ENCODE data around the gene FAM234A.

Gene FAM234A

GRCh38 chr16:234468-235305, at the start of gene FAM234A:
Gene FAM234A (plus strand): TSS chr16:234821. CDS start chr16:254414, 19,593 bp downstream.
- peak; percentile 45 for TF ChIP-seq CTCF (conservative IDR thresholded peaks at IDR 0.05; ENCODE audit: low read length)
- DNase-seq (ENCODE audit: low read depth): peak; percentile 86

DNA sequence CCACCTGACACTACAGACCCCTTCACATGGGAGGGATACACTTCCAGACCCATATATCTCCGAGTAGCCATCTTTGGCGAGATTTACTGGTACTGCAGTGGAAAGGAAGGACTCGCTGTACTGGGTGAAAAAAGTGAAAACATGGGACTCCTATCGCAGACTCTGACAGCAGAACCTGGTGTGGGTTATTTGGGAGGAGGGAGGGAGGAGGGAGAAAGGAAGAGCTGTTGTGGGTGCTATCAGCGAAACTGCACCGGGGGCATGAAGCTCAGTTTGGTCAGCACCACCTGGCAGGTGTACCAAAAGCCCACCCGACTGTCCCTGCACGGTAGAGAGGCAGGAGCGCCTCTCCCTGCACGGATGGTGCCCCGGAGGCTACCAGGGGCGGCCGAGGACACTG, 49.4 kb upstream of the FAM234A start:
- H3K4me3 ChIP-seq (ENCODE audit: low read length): no peak overlapping the region
- no peak for TF ChIP-seq CTCF (conservative IDR thresholded peaks at IDR 0.05; ENCODE audit: low read length)
- no peak for DNase-seq (ENCODE audit: low read depth)

More at GRCh38 chr16:234468-235305, at the start of gene FAM234A:
- peak within 1 kb of the TSS; percentile 95 for H3K4me3 ChIP-seq (ENCODE audit: low read length)

DNA sequence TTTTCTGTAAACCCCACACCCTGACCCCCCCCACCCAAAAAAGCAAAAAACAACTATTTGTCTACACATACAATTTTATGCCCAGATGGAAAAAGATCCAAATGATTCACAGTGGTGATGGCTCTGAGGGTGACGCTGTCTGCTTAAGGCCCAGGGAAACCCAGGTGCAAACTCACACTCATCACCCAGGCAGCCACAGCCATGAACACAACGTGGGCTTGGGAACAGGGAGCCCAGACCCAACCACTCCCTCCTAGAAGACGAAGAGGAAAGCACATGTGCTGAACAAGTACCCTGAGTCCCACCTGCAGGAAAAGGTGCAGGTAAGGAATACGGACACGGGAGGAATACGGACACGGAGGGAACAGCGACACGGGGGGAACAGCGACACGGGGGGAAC, 48.9 kb upstream of the FAM234A start:
- no peak overlapping the region for H3K4me3 ChIP-seq (ENCODE audit: low read length)
- TF ChIP-seq CTCF (conservative IDR thresholded peaks at IDR 0.05; ENCODE audit: low read length): no peak
- no peak for DNase-seq (ENCODE audit: low read depth)

GRCh38 chr16:187330-187729, 47.3 kb upstream of the FAM234A start:
- H3K4me3 ChIP-seq (ENCODE audit: low read length): no peak overlapping the region
- no peak for TF ChIP-seq CTCF (conservative IDR thresholded peaks at IDR 0.05; ENCODE audit: low read length)
- DNase-seq (ENCODE audit: low read depth): no peak

DNA sequence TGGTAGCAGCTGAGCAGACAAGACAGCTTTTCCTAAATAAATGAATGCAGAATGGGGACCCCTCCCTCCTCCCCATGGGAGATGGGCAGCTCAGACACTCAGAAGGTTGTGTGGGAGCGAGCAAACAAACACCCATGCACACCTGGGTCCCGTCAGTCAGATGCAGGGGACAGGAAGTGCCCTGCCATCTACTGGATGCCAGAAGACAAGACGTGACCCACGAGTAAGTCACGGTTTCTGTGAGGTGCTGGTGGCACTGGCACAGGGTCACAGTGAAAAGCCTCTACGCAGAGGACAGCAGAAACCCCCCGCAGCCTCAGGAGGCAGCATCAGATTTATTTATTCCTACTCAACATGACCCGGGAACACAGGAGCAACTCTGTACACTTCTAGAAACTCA, 45.9 kb upstream of the FAM234A start:
- H3K4me3 ChIP-seq (ENCODE audit: low read length): no peak overlapping the region
- no peak for DNase-seq (ENCODE audit: low read depth)
- no peak for TF ChIP-seq CTCF (conservative IDR thresholded peaks at IDR 0.05; ENCODE audit: low read length)

DNA sequence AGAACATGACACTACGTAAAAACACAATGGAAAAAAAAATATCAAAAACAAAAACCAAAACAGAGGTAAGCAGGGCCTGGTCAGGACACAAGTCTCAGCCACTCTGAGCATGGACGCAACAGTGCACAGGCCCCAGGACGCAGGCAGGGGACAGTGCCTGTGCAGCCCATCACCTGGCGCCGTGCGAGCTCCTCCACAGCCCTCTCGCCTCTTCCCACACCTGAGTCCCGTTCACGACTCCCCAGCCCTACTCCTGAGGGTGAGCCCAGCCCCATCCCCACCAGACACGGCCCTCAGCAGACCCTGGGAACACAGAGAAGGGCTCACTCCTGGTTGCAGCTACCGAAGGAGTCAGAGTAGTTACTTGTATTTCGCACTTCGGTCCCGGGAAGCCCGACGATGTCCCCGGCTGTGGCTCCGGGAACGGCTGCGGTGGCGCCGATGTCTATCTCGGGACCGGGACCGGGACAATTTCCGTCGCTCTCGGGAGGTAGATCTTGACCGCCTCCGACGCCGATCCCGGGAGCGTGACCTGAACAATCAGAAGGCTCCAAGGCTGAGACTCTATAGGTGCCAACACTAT, 44.9 kb upstream of the FAM234A start:
- no peak for DNase-seq (ENCODE audit: low read depth)
- H3K4me3 ChIP-seq (ENCODE audit: low read length): no peak overlapping the region
- TF ChIP-seq CTCF (conservative IDR thresholded peaks at IDR 0.05; ENCODE audit: low read length): no peak

DNA sequence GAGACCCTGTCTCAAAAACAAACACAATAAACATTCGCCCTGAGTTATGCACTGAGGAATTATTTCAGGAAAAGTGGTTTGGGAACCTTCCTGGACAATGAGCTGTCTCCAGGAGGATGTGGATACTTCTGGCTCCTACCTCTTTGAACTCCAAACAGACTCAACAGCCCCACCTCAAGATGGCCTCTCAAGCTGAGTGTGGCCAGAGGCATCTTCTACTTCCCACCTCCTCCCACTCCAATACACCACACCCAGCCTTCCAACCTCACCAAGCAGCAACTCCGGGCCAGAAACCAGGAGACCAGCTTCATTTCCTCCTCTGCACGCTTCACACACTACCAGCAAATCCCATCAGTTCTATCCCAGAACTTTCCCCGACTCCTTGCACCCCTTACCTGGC, 42.8 kb upstream of the FAM234A start:
- DNase-seq (ENCODE audit: low read depth): no peak
- no peak overlapping the region for H3K4me3 ChIP-seq (ENCODE audit: low read length)
- TF ChIP-seq CTCF (conservative IDR thresholded peaks at IDR 0.05; ENCODE audit: low read length): no peak

Measured in AG10803 (cell line).